H1 (cell line): Measurements from ENCODE around the gene ECPAS. TPM values are rescaled to one million over a fixed set of nuclear protein-coding genes. Genes with fewer than 3 reads are reported as not detected.

Experiments used
- CHD1 ChIP-seq: IDR thresholded peaks from 2 replicates; pipeline ENCODE4 v1.6.1; 2012; ENCODE audit warnings: low read depth, low read length, improper control_type of control experiment
- TBP ChIP-seq: IDR thresholded peaks from 2 replicates; pipeline ENCODE4 v1.6.1; 2011; ENCODE audit warnings: low read depth, low read length, improper control_type of control experiment
- polyA plus RNA-seq, 7 experiments: library from polyadenylated mRNA; depleted of rRNA in 3 of 7; stranded (reverse) in 5 of 7; unstranded in 2 of 7; fragments of >200 nt in 5 of 7; fragments of 200-250 nt in 2 of 7; gene quantifications; 1 replicate in 5 of 7; 2 replicates in 1 of 7; 4 replicates in 1 of 7; pipeline versions ENCODE4 v1.2.1 to v1.2.3, GENCODE V29; 2011 to 2013; ENCODE audit warnings: missing spikeins in 2 of 7, mixed read lengths in 2 of 7
- total RNA-seq: library from RNA; stranded (reverse); fragmentation: NEBNext Ultra II Directional; extraction: Animal tissue kit (Norgen Biotek cat#: 25700); gene quantifications from 2 replicates; pipeline ENCODE4 v1.2.1, GENCODE V29; 2021
- TF ChIP-seq, protein P1 (sequence below): IDR thresholded peaks from 2 replicates; pipeline ENCODE4 v1.6.1; 2012; ENCODE audit warnings: inconsistent platforms

The ECPAS gene
- total and polyA plus RNA-seq, 2 of the 8 experiments (the other 6 are each of a cell fraction or from before 2014, with no cell fraction given): 20.9 to 131 TPM

DNA sequence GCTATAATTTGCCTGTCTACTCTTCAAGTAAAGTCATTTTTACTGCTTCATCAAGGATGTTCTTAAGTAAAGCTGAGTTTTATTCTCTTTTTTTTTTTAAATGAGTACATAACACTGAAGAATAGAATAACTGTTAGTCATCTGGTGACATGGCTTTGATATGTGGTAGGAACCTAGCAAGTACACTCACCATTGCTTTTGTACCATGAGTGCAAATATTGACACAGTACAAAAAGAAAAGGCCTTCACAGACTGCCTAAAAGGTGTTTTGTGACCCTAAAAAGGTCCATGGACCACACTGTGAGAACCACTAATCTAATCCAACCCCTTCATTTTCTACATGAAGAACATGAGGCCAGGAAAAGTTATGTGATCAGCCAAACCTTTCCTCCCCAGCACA is 55.0 kb downstream of the ECPAS start (continued):
- TF ChIP-seq TBP: no peak
- TF ChIP-seq, protein P1, sequence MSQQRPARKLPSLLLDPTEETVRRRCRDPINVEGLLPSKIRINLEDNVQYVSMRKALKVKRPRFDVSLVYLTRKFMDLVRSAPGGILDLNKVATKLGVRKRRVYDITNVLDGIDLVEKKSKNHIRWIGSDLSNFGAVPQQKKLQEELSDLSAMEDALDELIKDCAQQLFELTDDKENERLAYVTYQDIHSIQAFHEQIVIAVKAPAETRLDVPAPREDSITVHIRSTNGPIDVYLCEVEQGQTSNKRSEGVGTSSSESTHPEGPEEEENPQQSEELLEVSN: no peak
- TF ChIP-seq CHD1: no peak
